Measurements from ENCODE around the gene PPP4R2.
"Not testable (repeated sequence)": the region's sequence is repeated elsewhere in the genome, so short reads cannot be mapped to it uniquely, and the experiment has no call there.

The PPP4R2 gene

DNA sequence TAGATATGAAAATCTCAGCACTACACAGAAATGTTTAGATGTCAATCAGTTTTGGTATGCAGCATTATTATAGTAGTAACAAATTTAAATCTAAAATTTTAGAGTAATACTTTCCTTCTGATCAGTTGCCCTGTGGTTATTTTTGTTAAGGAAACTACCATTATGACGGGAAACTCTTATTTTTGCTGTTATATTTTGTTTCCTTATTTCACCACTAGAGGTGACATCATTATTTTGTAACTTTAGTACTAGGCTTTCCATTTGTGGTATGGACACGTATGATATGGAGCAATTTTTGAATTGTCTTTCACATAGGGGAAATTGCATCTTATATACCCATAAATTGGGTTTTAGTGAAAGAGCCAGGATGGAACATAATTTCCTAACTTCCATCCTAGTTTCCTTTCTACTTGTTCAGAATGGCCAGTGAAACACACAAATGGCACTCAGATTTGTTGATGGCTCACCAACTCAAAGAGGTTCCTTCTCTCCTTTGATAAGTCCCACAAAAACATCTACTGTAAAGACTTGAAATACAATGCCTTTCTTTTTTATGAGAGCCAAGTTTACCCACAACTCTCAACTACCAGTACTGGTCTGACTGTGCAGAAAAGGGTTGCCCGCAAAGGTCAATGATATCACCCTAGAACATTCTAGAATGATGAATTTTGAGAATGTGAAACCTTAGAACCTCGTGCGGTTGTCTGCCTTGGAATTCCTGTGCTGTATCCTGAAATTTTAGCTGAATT lies 19.4 kb upstream of the PPP4R2 start:
- DNase-seq: no peak

DNA sequence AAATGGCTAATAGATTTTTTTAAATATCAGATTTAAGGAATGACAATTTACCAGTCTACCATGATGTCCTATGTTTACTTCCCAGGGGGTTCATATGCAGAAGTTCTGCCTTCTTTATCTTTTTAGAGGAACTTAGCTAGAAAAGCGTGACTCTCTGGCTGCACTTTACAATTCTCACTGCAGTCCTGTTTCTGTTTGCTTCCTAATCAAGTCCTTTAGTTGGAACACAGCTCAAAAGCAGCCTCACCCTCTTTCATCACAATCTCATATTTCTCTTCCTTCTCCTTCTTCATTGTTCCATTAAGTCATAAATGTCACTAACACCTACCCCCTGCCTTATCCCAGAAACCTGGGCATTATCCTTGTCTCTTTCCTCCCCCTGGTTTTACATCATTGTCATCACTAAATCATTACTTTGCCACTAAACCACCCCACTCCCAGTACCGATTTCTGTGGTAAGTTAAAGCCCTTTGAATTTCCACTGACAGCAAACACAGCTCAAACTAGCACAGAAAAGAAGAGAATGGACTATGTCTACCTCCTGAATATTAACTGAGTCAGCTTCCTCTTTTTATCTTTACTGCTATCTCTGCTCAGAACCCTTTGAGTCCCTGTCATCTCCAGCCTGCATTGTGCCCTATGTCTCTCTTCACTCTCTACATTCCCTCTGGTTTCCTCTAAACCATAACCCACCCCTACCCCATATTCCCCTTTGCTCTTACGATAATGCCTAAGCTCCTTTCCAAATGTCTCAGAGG lies 13.8 kb upstream of the PPP4R2 start:
- DNase-seq: no peak

DNA sequence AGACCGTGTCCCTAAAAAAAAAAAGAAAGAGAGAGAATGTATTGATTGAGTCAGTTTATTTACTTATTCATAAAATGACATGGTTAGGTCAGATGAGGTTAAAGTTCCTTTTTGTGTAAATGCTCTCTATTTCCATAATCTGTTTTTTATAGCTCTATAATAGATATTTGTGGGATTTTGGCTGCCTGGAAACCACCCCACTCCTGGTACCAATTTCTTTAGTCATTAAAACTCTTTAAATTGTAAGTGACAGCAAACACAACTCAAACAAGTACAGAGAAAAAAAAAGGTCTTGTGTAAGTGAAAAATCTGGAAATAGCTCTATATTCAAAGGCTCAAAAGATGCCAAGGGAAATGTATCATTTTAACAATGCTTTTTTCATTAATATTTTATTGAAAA lies 11.0 kb upstream of the PPP4R2 start:
- no peak for DNase-seq

DNA sequence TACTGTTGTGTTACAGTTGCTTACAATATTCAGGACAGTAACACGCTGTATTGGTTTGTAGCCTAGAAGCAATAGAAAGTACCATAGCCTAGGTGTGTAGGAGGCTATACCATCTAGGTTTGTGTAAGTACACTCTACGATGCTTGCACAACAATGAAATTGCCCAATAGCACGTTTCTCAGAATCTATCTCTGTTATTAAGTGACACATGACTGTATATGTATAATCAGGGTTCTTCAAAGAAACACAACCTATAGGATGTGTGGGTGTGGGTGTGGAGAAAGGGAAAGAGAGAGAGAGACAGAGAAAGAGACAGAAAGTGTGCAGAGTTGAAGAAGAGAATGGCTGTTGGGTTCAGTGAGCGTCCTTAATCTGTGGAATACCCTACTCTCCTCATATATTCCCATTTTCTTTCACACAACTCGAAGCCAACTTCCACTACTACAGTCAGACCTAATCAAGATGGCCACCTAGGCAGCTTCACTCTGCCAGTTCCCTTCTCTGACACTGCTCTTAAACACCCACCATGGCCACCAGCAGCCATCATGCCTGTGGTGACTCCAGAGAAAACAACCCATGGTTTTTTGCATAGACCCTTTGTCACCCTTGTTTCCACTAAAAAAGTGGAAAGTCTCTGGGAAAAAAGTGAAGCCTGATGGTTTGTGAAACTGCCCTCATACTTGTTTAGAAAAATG lies 5.8 kb upstream of the PPP4R2 start:
- DNase-seq: no peak

DNA sequence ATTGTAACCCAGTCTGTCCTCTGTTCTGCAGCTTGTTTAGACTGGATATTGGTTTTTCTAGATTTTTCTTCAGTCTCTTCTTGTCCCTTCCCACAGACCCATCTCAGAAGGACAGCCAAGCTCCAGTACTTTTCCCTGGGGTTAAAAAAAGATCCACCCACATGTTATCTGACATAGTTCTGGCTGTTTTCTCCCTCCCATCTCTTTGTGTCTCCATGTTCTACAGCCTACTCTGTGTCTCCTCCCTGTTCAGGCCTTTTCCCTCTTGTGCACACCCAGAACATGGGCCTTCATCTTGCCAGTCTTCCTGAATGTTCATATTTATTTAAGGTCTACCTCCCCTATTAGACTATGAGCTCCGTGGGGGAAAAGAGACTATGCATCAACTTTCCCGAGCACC lies 5.1 kb upstream of the PPP4R2 start:
- no peak for DNase-seq

DNA sequence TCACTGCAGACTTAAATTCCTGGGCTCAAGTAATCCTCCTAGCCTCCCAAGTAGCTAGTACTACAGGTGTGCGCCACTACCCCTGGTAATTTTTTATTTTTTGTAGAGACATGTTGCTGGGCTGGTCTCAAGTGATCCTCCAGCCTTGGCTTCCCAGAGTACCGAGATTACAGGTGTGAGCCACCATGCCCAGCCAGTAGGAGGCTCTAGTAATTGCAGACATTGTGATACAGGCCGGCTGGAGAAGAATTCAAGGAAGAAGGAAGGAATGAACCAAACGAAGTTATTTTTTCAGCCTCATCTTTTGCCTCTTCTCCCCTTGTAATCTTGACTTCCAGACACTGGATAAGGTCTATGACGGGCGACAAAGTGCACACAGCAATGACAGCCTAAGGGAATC lies 3.2 kb upstream of the PPP4R2 start:
- no peak for DNase-seq

DNA sequence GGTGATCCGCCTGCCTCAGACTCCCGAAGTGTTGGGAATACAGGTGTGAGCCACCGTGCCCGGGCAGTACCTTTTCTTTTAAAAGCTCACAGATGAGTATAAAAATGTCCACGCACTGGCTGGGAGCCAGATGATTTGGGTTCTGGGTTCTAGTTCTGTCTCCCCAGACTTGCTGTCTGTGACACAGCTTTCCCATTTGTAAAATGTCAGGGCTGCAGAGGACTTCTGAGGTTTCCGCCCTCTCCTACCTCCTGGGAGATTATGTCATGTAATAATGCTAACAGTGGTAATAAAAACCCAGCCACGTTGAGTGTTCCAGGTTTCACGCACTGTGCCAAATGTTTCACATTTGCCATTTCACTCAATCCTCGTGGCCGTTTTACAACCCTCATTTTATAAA lies 1.3 kb upstream of the PPP4R2 start:
- no peak for DNase-seq

DNA sequence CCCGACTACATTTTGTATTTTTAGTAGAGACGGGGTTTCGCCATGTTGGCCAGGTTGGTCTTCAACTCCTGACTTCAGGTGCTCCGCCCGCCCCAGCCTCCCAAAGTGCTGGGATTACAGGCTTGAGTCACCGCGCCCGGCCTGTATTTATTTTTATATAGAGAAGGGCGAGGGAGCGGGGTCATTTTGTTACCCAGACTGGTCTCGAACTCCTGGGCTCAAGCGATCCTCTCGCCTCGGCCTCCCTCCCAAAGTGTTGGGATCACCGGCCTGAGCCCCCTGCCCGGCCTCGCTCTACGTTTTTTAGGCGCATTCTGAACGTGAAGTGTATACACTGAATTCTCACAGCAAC lies 514 bp upstream of the PPP4R2 start:
- DNase-seq: no peak

DNA sequence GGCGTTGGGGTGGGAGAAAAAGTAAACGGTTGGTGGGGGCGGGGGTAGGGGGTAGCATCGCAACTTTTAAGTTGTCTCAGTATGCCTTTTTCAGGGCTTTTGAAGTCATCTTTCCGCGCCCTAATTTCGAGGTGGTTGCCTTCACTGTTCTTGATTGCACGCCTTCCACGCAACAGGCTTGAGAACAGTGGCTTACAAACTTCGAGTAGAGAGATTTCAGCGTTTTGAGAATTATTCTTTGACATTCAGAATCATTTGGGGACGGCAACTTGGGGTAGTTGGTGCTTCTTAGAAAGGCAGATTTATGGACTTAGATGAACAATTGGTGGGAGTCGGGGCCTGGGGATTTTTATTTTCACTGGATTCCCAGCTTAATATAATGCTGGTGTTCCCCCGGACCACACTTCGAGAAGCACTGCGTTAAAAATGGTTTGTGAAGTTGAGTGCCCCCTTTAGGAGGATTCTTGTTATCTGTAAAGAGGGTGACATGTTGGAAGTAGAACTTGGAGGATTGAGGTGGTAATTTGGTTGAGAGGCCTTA lies 880 bp downstream of the PPP4R2 start:
- no peak for DNase-seq

DNA sequence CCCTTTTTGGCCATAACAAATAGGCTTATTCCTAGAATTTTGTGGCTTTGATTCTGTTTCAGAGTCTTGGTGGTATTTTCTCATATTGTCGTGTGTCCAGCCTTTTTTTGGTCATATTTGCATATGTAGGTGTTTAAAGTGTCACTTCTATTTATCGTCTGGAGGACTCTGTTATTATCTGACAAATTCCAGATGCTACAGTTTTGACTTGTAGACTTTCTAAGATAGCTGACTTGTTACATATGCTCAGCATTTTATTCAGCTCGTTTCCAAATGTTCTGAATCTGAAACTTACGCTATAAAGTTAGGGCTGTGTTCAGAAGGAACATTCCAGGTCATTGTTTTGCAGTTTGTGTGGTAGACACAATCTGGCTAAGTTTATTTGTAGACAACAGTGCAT lies 1.9 kb downstream of the PPP4R2 start:
- DNase-seq: no peak

DNA sequence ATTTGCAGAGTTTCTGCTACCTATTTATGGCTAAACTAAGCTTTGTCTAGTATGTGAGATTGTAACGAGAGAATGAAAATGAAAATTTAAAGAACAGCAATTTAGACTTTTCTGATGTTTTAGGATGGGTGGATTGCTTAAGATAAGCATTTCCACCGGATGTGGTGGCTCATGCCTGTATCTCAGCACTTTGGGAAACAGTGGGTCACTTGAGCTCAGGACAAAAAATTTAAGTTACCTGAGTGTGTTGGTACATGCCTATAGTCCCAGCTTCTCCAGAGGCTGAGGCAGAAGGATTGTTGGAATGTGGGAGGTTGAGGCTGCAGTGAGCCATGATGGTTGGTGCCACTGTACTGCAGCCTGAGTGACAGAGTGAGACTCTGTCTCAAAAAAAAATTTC lies 3.3 kb downstream of the PPP4R2 start:
- DNase-seq: no peak

DNA sequence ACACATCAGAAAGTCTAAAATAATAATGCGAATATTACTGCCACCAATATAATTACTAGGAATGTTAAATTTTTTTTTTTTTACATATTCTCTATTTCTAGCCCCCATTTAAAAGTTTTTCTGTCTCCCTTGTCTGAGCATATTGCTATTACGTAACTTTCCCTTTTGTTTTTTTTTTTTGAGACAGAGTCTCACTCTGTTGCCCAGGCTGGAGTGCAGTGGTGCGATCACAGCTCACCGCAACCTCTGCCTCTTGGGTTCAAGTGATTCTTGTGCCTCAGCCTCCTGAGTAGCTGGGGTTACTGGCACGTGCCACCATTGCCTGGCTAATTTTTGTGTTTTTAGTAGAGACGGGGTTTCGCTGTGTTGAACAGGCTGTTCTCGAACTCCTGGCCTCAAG lies 6.4 kb downstream of the PPP4R2 start:
- not testable (repeated sequence) for DNase-seq

DNA sequence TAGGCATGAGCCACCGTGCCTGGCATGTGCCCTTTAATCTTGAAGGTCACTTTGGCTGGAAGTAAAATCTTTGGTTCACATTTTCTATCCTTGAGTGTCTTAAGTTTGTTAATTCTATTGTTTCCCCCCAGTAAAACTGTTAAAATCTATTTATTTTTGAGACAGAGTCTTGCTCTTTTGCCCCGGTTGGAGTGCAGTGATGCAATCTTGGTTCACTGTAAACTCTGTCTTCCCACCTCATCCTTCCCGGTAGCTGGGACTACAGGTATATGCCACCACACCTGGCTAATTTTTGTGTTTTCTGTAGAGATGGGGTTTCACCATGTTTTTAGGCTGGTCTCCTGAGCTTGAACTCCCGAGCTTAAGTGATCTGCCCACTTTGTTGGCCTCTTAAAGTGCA lies 7.7 kb downstream of the PPP4R2 start:
- no peak for DNase-seq

DNA sequence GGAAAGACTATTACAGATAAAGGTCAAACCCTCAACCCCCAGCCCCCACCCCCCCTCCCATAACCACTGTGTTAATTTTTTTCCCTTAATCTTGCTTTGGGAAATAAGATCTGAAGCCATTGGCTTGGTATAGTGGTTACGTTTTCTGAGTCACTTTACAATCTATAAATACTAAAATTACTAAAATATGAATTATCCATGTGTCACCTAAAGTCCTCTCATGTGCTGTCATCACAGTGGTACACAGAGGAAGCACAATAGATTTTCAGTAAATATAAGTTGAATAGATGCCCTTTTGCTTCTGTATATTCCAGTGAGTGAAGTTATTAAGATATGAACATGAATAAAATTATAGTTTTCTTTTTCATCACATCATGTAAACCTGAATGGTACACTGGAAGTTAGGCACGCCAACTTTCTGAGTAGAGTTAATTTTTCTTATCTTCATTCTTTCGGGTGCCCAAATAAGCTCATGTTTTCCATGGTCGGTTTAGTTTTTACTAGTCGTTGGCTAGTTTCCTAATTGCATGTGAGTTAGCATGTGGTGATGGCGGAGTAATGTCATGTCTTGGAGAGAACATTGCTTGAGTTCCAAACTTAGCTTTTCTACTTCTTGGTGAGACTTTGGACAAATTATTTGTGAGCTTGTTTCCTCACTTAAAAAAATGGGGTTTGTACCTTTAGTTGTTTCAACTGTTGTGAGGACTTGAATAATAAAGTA lies 11.5 kb downstream of the PPP4R2 start:
- no peak for DNase-seq

DNA sequence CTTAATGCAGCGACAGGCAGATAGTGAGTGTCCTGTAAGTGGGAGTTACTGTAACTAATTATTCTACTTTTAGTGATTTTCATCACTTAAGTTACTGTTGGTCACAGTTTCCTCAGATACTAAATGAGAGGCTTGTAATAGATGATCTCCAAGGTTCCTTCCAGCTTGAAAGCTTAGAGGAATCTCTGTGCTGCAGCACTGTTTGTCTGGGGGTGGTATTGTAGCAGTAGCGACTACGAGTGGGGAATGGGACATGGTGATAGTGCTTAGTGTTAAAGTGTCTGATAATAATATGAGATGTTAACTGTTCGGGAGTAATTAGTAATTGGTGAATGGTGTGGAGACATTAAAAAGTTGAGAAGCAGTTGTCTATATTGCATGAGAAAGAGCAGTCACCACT lies 12.4 kb downstream of the PPP4R2 start:
- DNase-seq: no peak

DNA sequence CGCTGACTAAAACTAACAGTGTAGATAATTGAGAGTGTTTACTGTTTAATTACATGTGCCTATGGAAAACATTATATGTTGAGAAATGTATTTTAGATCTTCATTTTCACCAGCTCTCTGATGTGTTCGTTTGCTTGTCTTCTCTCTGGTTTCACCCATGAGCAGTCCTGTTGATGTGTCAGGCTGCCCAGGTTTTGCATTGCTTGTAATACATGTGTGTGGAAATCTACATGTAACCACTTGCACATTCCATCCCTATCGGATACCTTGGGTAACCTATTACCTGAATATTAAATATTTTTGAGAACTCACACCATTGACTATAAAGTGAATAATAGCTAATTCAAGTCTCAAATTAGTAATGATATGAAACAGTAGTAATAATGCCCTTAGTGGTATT lies 13.1 kb downstream of the PPP4R2 start:
- DNase-seq: no peak

DNA sequence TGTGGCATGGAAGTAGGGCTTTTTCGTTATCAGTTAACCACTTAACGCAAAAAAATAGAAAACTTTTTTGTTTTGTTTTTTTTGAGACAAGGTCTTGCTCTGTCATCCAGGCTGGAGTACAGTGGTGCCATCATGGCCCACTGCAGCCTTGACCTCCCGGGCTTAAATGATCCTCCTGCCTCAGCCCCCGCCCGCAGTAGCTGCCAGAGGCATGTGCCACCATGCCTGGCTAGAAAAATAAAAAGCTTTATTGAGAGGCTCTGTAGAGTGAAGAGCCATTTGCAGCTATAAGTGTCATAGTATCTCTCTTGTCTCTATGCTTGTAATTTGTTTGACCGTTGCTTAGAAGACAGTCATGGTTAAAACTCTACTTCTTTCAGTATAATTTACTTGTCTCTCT lies 13.5 kb downstream of the PPP4R2 start:
- DNase-seq: no peak

DNA sequence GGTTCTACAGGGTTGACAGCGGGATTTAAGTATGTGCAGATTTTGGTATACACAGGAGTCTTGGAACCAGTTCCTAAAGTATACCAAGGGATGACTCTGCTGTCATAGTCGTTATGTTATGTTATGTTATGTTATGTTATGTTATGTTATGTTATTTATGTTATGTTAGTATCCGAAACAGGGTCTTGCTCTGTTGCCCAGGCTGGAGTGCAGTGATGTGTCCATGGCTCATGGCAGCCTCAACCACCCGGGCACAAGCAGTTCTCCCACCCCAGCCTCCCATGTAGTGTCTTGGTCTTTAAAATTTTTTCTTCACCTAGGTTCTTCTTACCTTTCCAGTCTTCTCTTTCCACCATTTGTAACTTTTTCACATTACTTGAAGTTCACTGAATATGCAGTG lies 21.7 kb downstream of the PPP4R2 start:
- no peak for DNase-seq

DNA sequence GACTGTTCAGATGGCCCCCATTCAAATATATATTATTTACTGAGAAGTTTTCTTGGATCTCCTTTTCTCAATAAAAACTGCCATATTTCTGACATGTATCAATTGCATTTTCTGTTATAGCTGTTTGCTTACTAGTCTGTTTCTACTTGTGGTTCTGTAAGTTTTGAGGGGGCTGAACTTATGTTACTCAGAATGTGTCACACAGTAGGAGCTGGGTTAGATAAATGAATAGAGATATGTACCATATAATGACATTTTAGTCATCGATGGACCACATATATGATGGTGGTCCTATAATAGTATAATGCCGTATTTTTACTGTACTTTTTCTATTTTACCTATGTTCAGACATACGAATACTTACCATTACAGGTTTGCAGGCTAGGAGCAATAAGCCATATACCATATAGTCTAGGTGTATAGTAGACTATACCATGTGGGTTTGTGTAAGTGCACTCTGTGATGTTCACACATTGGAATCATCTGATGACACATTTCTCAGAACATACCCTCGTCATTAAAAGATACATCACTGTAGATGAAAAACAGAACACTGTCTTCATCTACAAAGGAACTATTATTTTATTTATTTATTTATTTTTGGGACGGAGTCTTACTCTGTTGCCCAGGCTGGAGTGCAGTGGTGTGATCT lies 22.3 kb downstream of the PPP4R2 start:
- no peak for DNase-seq

DNA sequence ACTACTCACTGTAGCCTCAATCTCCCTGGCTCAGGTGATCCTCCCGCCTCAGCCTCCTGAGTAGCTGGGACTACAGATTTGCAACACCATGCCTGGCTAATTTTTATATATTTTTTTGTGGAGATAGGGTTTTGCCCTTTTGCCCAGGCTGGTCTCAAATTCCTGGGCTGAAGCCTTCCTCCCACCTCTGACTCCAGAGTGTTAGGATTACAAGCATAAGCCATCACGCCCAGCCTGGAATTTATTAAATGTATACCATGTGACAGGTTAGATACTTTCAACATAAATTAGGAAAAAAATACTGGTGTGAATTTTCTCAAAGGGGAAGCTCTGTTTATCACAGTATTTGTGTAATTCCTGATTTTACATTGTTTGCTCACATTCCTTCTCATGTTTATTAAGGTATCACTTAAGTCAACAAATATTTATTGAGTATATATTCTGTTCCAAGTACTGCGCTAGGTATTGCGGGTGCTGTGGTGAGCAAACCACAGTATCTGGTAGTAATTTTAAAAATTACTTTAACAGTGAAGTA lies 24.8 kb downstream of the PPP4R2 start:
- no peak for DNase-seq

DNA sequence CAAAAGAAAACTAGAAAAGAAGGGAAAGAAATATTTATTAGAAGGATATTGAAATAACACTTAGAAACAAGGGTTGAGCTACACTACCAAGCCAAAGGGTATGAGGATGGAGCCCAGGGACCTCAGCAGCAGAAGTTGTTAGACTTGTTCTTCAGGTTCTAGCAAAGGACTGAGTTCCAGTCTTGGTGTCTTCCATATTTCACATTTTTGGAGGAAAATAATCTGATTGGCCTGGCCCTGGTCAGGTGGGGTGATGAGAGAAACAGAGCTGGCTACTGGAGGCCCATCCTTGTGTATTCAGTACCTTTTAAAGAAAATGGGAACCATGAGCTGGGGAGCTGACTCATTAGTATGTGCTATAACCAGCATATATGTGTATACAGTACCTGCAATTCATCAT lies 28.2 kb downstream of the PPP4R2 start:
- DNase-seq: no peak

DNA sequence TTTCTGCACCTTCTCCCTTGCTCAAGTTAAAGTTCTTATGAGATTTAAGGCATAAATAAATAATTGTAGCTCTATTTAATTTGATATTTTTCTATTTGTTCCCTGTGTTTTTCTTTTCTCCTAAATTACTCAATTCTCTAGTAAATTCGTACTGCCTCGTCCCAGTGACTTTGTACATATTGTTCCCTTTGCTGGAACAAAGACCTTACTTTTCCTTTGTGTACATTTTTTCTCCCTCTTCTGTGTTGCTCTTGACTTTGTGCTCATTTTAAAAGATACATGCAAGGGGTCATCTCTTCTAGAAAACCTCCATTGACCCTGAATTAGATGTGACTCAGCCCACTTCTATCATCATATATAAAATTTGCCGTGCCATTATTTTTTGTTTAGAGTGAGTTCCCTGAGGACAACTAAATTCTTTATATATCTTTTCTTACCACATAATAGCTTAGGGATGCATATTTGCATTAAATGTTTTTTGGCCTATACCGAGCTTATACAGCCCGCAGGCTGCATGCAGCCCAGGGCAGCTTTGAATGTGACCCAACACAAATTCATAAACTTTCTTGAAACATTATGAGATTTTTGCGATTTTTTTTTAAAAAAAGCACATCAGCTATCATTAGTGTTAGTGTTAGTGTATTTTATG lies 29.6 kb downstream of the PPP4R2 start:
- DNase-seq: no peak

Measured in NCI-H1436 treated with DMSO at 0.1 percent for 48 hours (cell line).